ENCODE results near the gene NLRP3. TPM values are rescaled to one million over a fixed set of nuclear protein-coding genes. Genes with fewer than 3 reads are reported as not detected.
A peak's percentile ranks its signal among the peaks of the same experiment; 100 is the strongest.
"Not testable (repeated sequence)": the region's sequence is repeated elsewhere in the genome, so short reads cannot be mapped to it uniquely, and the experiment has no call there.

The NLRP3 gene
- total RNA-seq, 1 experiment from 2014 or later, result 0.71 TPM

GRCh38 chr1:247390116-247390791 lies 25.7 kb upstream of the NLRP3 start:
- peak; percentile 92 for DNase-seq (ENCODE audit: low spot score)

DNA sequence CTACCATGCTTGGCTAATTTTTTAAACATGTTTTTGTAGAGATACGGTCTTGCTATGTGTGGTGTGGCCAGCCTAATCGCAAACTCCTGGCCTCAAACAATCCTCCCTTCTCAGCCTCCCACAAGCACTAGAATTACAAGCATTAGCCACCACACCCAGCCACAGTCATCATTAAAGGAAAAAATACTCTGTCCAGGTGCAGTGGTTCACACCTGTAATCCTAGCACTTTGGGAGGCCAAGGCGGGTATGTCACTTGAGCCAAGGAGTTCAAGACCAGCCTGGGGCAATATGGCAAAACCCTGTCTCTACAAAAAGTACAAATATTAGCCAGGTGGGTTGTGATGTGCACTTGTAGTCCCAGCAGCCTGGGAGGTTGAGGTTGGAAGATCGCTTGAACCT lies 25.0 kb upstream of the NLRP3 start:
- no peak for DNase-seq (ENCODE audit: low spot score)

- DNase-seq (ENCODE audit: low spot score), result no peak
Measured at GRCh38 chr1:247392088-247392487, 23.9 kb upstream of the NLRP3 start.

DNA sequence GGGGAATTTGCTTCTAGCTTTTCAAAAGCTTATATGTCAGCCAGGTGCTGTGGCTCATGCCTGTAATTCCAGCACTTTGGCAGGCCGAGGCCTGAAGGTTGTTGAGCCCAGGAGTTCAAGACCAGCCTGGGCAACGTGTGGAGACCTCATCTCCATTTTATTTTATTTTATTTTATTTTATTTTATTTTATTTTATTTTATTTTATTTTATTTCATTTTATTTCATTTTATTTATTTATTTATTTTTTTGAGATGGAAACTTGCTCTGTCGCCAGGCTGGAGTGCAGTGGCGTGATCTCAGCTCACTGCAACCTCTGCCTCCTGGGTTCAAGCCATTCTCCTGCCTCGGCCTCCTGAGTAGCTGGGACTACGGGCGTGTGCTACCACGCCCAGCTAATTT lies 20.9 kb upstream of the NLRP3 start:
- DNase-seq (ENCODE audit: low spot score), result not testable (repeated sequence)

DNA sequence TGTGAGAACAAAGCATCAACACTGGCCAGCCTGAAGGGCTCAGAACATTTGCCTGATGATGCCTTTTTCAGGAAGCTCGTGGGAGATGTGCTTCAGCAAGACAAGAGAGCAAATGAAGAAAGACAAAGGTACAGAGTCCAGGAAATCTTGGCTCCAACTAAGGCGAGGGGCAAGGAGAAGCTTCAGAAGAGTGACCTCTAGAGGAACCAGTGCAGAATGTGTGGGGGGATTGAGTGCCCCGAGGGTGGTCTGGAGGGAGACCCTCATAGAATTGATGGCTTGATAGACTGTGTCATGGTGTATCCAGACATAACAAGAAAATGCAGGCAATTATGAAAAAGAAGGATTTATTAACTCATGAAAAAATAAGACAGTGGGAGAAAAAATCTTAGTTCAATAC lies 15.3 kb upstream of the NLRP3 start:
- peak; percentile 31 for DNase-seq (ENCODE audit: low spot score)

DNA sequence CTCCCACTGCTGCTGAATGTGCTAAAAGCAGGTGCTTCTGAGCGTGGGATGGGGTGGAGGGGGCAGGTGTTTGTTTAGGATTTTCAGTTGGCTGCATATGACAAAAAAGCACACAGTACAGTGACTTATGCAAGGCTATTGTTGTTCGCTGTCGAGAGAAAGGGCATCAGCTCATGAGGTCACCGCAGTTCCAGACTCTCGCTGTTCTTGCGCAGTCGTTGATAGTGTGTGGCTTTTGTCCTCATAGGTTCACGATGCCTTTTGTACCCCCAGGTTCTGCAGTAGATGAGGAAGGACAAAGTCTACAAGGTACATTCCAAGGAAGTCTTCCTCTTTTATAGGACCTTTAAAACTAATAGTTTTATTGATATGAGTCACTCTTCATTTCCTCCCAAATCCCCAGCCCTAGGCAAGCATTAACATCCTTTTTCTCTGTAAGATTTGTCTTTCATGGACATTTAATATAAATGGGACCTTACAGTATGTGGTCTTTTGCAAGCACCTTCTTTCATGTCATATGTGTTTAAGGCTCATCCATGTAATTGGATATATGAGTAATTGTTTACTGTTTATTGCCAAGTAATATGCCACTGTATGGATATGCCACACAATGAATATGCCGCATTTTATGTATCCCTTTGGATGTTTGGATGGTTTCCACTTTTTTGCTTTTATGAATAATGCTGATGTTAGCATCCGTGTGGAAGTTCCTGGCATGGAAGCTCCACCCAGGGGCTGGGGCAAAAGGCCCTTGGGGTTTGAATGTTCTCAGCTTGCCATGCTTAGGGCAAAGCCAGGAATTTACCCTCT lies 14.5 kb upstream of the NLRP3 start:
- DNase-seq (ENCODE audit: low spot score), result peak; percentile 87

DNA sequence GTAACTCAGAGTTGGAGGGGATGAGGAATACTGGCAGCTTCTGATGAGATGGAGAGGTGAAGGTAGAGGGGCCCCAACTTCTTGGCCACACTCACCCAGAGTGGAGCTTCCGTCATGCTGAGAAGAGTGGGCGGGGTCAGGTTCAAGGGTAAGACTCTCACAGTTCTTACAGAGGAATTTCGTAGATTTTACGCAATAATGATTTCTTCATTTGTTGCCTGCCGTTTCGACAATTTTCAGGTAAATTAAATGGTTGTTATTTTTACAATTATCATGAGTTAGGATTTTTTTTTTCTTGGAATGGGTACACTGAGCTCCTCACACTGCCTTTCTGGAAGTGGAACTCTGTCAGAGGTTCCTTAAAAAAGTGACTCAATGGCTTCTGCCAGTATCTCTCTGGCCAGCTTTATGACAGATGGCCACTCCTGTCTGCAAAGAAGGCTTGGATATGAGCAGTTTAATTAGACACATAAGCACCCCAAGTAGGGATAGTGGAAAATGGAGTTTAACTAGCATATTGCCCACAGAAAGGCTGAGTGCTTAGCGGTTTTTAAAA lies 13.8 kb upstream of the NLRP3 start:
- peak; percentile 25 for DNase-seq (ENCODE audit: low spot score)

- DNase-seq (ENCODE audit: low spot score), result no peak
Measured at GRCh38 chr1:247406014-247406656, 9.8 kb upstream of the NLRP3 start.

DNA sequence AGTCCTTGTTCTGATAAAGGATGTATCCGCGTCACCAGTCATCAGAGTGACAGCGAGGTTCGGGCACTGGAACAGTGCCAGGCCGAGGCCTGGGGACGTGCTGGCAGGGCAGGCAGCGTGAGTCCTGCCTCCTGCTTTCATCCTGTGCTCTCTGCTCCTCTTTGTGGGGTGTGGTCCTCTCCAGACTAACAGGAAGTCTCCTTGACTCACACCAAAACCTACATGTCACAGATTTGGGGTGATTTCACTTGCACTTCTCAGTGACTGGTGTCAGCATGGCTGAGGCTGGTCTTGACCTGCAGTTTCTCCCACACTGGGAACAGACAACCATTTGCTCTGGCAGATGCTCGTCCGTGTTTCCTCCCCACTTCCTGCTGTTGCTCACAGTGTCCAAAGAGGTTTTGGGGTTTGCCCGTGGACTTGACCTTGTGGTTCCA lies 8.8 kb upstream of the NLRP3 start:
- DNase-seq (ENCODE audit: low spot score), result no peak

DNA sequence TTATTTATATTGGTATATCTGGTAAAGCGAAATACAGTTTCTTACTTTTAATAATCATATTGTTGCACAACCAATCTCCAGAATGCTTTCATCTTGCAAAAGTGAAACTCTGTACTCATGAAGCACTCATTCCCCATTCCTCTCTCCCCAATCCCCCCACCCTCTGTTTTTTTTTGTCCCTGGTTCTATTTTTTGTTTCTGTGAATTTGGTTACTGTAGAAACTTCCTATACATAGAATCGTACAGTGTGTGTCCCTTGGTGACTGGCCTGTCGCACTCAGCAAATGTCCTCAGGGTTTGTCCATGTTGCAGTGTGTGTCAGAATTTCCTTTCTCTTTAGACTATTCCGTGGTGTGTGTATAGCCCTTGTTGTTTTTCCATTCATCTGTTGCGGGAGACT lies 7.9 kb upstream of the NLRP3 start:
- DNase-seq (ENCODE audit: low spot score), result no peak

GRCh38 chr1:247409869-247410544 lies 6.0 kb upstream of the NLRP3 start:
- no peak for DNase-seq (ENCODE audit: low spot score)

GRCh38 chr1:247411621-247412327 lies 4.2 kb upstream of the NLRP3 start:
- DNase-seq (ENCODE audit: low spot score), result no peak

GRCh38 chr1:247417831-247418230 lies 1.9 kb downstream of the NLRP3 start:
- no peak for DNase-seq (ENCODE audit: low spot score)

DNA sequence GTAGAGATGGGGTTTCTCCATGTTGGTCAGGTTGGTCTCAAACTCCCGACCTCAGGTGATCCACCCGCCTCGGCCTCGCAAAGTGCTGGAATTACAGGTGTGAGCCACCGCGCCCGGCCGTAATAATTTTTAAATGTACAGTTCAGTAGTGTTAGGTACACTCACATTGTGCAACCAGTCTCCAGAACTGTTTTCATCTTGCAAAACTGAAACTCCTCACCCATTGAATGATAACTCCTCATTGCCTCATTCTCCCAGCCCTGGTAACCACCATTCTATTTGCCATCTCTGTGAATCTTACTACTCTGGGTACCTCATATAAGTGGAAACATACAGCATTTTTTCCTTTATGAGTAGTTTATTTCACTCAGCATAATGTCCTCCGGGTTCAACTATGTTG lies 3.4 kb downstream of the NLRP3 start:
- no peak for DNase-seq (ENCODE audit: low spot score)

GRCh38 chr1:247421074-247421473 lies 5.1 kb downstream of the NLRP3 start:
- no peak for DNase-seq (ENCODE audit: low spot score)

GRCh38 chr1:247429496-247429895 lies 13.5 kb downstream of the NLRP3 start:
- DNase-seq (ENCODE audit: low spot score), result no peak

DNA sequence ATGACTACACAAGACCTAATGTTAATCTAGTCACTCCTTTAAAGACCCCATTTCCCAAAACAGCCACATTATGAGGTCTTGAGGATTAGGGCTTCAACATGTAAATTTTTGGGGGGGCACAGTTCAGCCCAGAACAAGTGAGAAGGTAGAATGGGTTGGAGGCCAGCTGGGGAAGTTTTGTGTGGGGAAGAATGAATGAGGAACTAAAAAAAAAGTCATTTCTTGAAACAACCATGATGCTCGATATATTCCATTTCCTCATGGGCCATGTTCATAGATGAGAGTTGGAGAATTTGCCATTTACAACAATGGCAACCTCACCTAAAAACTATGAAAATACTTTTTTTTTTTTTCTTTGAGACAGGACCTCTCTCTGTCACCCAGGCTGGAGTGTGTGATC lies 14.5 kb downstream of the NLRP3 start:
- no peak for DNase-seq (ENCODE audit: low spot score)

DNA sequence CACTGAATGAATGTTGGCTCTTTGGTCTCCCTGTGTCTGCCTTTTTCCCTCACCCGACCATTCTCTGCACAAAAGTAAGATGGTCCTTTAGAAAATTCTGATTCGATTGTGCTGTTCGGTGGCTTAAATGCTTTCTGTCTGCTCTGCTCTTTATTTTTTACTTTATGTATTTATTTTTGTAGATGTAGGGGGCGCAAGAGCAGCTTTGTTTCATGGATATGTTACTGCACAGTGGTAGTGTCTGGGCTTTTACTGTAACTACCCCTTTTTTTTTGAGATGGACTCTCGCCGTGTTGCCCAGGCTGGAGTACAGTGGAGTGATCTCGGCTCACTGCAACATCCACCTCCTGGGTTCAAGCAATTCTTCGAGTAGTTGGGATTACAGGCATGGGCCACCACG lies 15.7 kb downstream of the NLRP3 start:
- DNase-seq (ENCODE audit: low spot score), result no peak

GRCh38 chr1:247434005-247434404 lies 18.0 kb downstream of the NLRP3 start:
- no peak for DNase-seq (ENCODE audit: low spot score)

- no peak for DNase-seq (ENCODE audit: low spot score)
Measured at GRCh38 chr1:247435030-247435758, 19.2 kb downstream of the NLRP3 start.

All from HT-29 (cell line).